A673 (cell line): ENCODE results near the gene SEBOX.

Experiments
- CTCF ChIP-seq: fragments of 300-800, 200-600 bp; sonication (generic); conservative IDR thresholded peaks from 2 replicates; pipeline ENCODE4 v1.5.1; 2017; ENCODE audit warnings: low read depth, mild to moderate bottlenecking, antibody characterized with exemption, low read length, moderate library complexity, mixed read lengths
- EZH2 ChIP-seq: fragments of 200-600 bp; sonication (generic); IDR thresholded peaks from 2 replicates; pipeline ENCODE4 v1.6.1; 2017; ENCODE audit warnings: borderline replicate concordance, low read depth, mild to moderate bottlenecking, mixed read lengths, antibody characterized with exemption, low read length; ENCODE audit not compliant: poor library complexity, severe bottlenecking

GRCh38 chr17:28334171-28334570 is 30.8 kb downstream of the SEBOX start:
- no peak for TF ChIP-seq CTCF
- no peak for TF ChIP-seq EZH2
